HCT116 (cell line): ENCODE data around the gene EDDM3A. TPM values are rescaled to one million over a fixed set of nuclear protein-coding genes. Genes with fewer than 3 reads are reported as not detected.

Experiments used
- ATAC-seq: fragments of 200-7000 bp; cut with Tn5 transposase; 2 replicates; pipeline ENCODE4 v1.9.1; 2020; ENCODE audit warnings: mild to moderate bottlenecking, moderate library complexity
- BruUV-seq: library from RNA; stranded (reverse); fragments of 400-500 nt; replicated peaks from 2 replicates; lab custom pipeline; 2021; lab: Mats Ljungman, UMichigan
- CTCF ChIA-PET: fragments of 300-600 bp; sonication (Branson Sonifier 250); formaldehyde crosslinking; loops from one replicate; lab custom pipeline; 2021; ENCODE audit warnings: antibody characterized with exemption; lab: Charles Lee
- POLR2A ChIA-PET: fragments of 300-600, 350-600 bp; sonication (Branson Sonifier 250); formaldehyde crosslinking; loops from one replicate; lab custom pipeline; 2021; ENCODE audit warnings: antibody characterized with exemption; lab: Charles Lee
- RAD21 ChIA-PET, 2 experiments: fragments of 300-600 bp; sonication (Branson Sonifier 250); formaldehyde crosslinking; loops; one replicate each; lab custom pipeline; 2023; ENCODE audit warnings: low total read pairs in 2 of 2; ENCODE audit not compliant: uncharacterized antibody in 2 of 2, unreplicated experiment in 2 of 2, low non-redundant PET in 1 of 2; lab: Charles Lee
- DNase-seq: peaks from one replicate; pipeline ENCODE4 v3.0.0-alpha.2; 2010; ENCODE audit warnings: low read depth, low spot score
- H2AFZ ChIP-seq: fragments of 200-600 bp; shearing (Covaris generic), sonication (generic); 2 replicates; pipeline ENCODE4 v1.6.1; 2017; ENCODE audit warnings: low read depth, mixed run types, mixed read lengths, antibody characterized with exemption, low read length; ENCODE audit not compliant: poor library complexity, severe bottlenecking
- H3K27ac ChIP-seq: 2 replicates; pipeline ENCODE4 v1.5.1; 2012; ENCODE audit warnings: low read depth, low read length
- H3K27me3 ChIP-seq: fragments of 200-600 bp; sonication (generic); 2 replicates; pipeline ENCODE4 v1.6.1; 2016; ENCODE audit warnings: mixed run types, low read length, mixed read lengths; ENCODE audit not compliant: insufficient read depth
- H3K36me3 ChIP-seq, 2 experiments: fragments of 200-500 bp in 1 of 2; fragments of 200-600 bp in 1 of 2; sonication (Bioruptor generic) in 1 of 2; sonication (generic) in 1 of 2; 2 replicates each; pipeline versions ENCODE4 v1.5.1 to v1.6.1; 2014 to 2016; ENCODE audit warnings: low read length in 2 of 2, inconsistent platforms in 1 of 2, mixed read lengths in 1 of 2, mixed run types in 1 of 2; ENCODE audit not compliant: insufficient read depth in 2 of 2, control insufficient read depth in 1 of 2
- H3K4me1 ChIP-seq, 2 experiments: fragments of 200-600 bp in 1 of 2; sonication (generic) in 1 of 2; 2 replicates each; pipeline versions ENCODE4 v1.5.1 to v1.6.1; 2012 to 2017; ENCODE audit warnings: low read length in 2 of 2, inconsistent platforms in 1 of 2, mild to moderate bottlenecking in 1 of 2, mixed read lengths in 1 of 2, mixed run types in 1 of 2, moderate library complexity in 1 of 2; ENCODE audit not compliant: insufficient read depth in 2 of 2, control insufficient read depth in 1 of 2
- H3K4me2 ChIP-seq: fragments of 200-600 bp; sonication (generic); 2 replicates; pipeline ENCODE4 v1.6.1; 2017; ENCODE audit warnings: mixed run types, low read length, mixed read lengths
- H3K4me3 ChIP-seq, 2 experiments: fragments of 200-600 bp in 1 of 2; sonication (generic) in 1 of 2; replicated peaks in 1 of 2; 2 replicates each; pipeline ENCODE4 v1.5.1; 2011 to 2016; ENCODE audit warnings: low read length in 2 of 2, control low read depth in 1 of 2, low read depth in 1 of 2, mild to moderate bottlenecking in 1 of 2, mixed read lengths in 1 of 2, mixed run types in 1 of 2
- H3K79me2 ChIP-seq: fragments of 200-600 bp; sonication (generic); 2 replicates; pipeline ENCODE4 v1.6.1; 2017; ENCODE audit warnings: mild to moderate bottlenecking, mixed run types, low read length, moderate library complexity, mixed read lengths; ENCODE audit not compliant: insufficient read depth
- H3K9ac ChIP-seq: fragments of 200-600 bp; sonication (generic); 2 replicates; pipeline ENCODE4 v1.6.1; 2016; ENCODE audit warnings: low read length, mixed read lengths
- H3K9me2 ChIP-seq: fragments of 200-600 bp; sonication (generic), shearing (Covaris generic); 2 replicates; pipeline ENCODE4 v1.6.1; 2017; ENCODE audit warnings: mixed run types, mild to moderate bottlenecking, moderate library complexity; ENCODE audit not compliant: insufficient read depth
- H3K9me3 ChIP-seq, 2 experiments: fragments of 200-500 bp in 1 of 2; fragments of 200-600 bp in 1 of 2; sonication (Bioruptor generic) in 1 of 2; sonication (generic) in 1 of 2; 2 replicates each; pipeline ENCODE4 v1.6.1; 2014 to 2017; ENCODE audit warnings: low read length in 2 of 2, mixed read lengths in 2 of 2, inconsistent platforms in 1 of 2, low read depth in 1 of 2, mild to moderate bottlenecking in 1 of 2, mixed run types in 1 of 2, moderate library complexity in 1 of 2; ENCODE audit not compliant: control insufficient read depth in 1 of 2, insufficient read depth in 1 of 2
- H4K20me1 ChIP-seq: fragments of 200-600 bp; sonication (generic), shearing (Covaris generic); 2 replicates; pipeline ENCODE4 v1.6.1; 2017; ENCODE audit warnings: mixed run types, mild to moderate bottlenecking, moderate library complexity; ENCODE audit not compliant: insufficient read depth
- CEBPB ChIP-seq: IDR thresholded peaks from 2 replicates; pipeline ENCODE4 v1.6.1; 2012; ENCODE audit warnings: low read depth
- ELF1 ChIP-seq: IDR thresholded peaks from 2 replicates; pipeline ENCODE4 v1.6.1; 2012; ENCODE audit warnings: low read depth, borderline replicate concordance
- EZH2phosphoT487 ChIP-seq: fragments of 200-600 bp; IDR thresholded peaks from 2 replicates; pipeline ENCODE4 v1.6.1; 2018; ENCODE audit warnings: antibody characterized with exemption, borderline replicate concordance
- JUND ChIP-seq: IDR thresholded peaks from 2 replicates; pipeline ENCODE4 v1.6.1; 2012
- POLR2A ChIP-seq: IDR thresholded peaks from 2 replicates; pipeline ENCODE4 v1.7.0; 2011; ENCODE audit warnings: borderline replicate concordance; ENCODE audit not compliant: insufficient read depth, insufficient read length; ENCODE audit errors: extremely low read depth
- POLR2AphosphoS5 ChIP-seq: IDR thresholded peaks from 2 replicates; pipeline ENCODE4 v1.6.1; 2011; ENCODE audit warnings: mild to moderate bottlenecking, low read depth, low read length, moderate library complexity
- RAD21 ChIP-seq: IDR thresholded peaks from 2 replicates; pipeline ENCODE4 v1.6.1; 2012; ENCODE audit warnings: low read depth, mild to moderate bottlenecking
- SP1 ChIP-seq: IDR thresholded peaks from 2 replicates; pipeline ENCODE4 v1.6.1; 2012; ENCODE audit warnings: low read depth
- SRF ChIP-seq: IDR thresholded peaks from 2 replicates; pipeline ENCODE4 v1.6.1; 2012; ENCODE audit warnings: low read depth
- TCF7L2 ChIP-seq: IDR thresholded peaks from 2 replicates; pipeline ENCODE4 v1.7.0; 2011; ENCODE audit warnings: borderline replicate concordance, inconsistent platforms; ENCODE audit not compliant: insufficient read depth, insufficient read length; ENCODE audit errors: extremely low read depth
- YY1 ChIP-seq: IDR thresholded peaks from 2 replicates; pipeline ENCODE4 v1.6.1; 2011; ENCODE audit warnings: low read length, low read depth, moderate library complexity, mild to moderate bottlenecking; ENCODE audit not compliant: insufficient replicate concordance; ENCODE audit errors: extremely low read depth
- ZFX ChIP-seq: fragments of 450-650 bp; IDR thresholded peaks from 2 replicates; pipeline ENCODE4 v1.6.1; 2017
- ZNF274 ChIP-seq: fragments of 200-500 bp; sonication (Bioruptor generic); IDR thresholded peaks from 2 replicates; pipeline ENCODE4 v1.6.1; 2014; ENCODE audit warnings: mild to moderate bottlenecking, low read depth, low read length, inconsistent platforms
- intact Hi-C: fragments of 100-400 bp; cut with micrococcal nuclease; formaldehyde crosslinking; loops from 2 replicates; pipeline ENCODE4 v1.10.0; 2022
- total RNA-seq: library from RNA; stranded (reverse); gene quantifications from one replicate; pipeline ENCODE4 v1.2.1, GENCODE V29; 2021; ENCODE audit not compliant: unreplicated experiment
- TF ChIP-seq, protein P1 (sequence below): IDR thresholded peaks from 2 replicates; pipeline ENCODE4 v1.6.1; 2012
- TF ChIP-seq, protein P2 (sequence below), 3 experiments: fragments of 200-600 bp in 1 of 3; sonication (generic) in 1 of 3; IDR thresholded peaks in 2 of 3; conservative IDR thresholded peaks in 1 of 3; 2 replicates each; pipeline ENCODE4 v1.5.1; 2012 to 2017; ENCODE audit warnings: low read depth in 2 of 3, low read length in 2 of 3, antibody characterized with exemption in 1 of 3, borderline replicate concordance in 1 of 3, control low read depth in 1 of 3, mild to moderate bottlenecking in 1 of 3, mixed read lengths in 1 of 3, mixed run types in 1 of 3, moderate library complexity in 1 of 3; ENCODE audit not compliant: insufficient read depth in 1 of 3
- TF ChIP-seq, protein P3 (sequence below): IDR thresholded peaks from 2 replicates; pipeline ENCODE4 v1.6.1; 2011; ENCODE audit warnings: mild to moderate bottlenecking, low read length, moderate library complexity; ENCODE audit not compliant: insufficient replicate concordance; ENCODE audit errors: extremely low read depth

Gene EDDM3A
- total RNA-seq, 1 experiment from 2014 or later = not detected

- TF ChIP-seq TCF7L2 = no peak
- no peak for TF ChIP-seq EZH2phosphoT487
- TF ChIP-seq RAD21 = no peak
- TF ChIP-seq POLR2AphosphoS5 = no peak
- TF ChIP-seq JUND = no peak
- no peak for TF ChIP-seq ELF1
- no peak for TF ChIP-seq ZNF274
- TF ChIP-seq, protein P1, sequence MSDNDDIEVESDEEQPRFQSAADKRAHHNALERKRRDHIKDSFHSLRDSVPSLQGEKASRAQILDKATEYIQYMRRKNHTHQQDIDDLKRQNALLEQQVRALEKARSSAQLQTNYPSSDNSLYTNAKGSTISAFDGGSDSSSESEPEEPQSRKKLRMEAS = no peak
Observed at GRCh38 chr14:20790464-20791116, 44.9 kb downstream of the EDDM3A start.

DNA sequence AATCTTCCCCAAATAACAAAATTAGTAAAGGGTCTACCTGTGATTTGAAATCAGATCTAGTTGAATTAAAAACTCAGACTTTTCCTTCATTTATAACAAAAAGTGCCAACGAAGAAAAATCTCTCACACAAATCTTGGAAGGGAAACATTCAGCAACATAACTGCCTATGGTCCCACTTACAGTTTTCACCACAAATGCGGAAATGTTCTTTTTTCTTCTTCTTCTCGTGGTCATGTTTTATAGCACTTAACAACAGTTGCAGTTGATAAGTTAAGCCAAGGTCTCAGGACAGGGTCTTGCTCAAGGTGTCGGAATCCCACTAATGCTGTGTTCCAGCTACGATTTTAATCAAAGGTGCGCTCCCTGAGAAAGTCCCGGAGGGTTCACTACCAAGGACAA is 45.5 kb downstream of the EDDM3A start:
- H3K36me3 ChIP-seq = no peaks in the 10 kb centered on the region
- no peak overlapping the region for H3K4me2 ChIP-seq
- TF ChIP-seq ZFX = no peak
- TF ChIP-seq, protein P2, sequence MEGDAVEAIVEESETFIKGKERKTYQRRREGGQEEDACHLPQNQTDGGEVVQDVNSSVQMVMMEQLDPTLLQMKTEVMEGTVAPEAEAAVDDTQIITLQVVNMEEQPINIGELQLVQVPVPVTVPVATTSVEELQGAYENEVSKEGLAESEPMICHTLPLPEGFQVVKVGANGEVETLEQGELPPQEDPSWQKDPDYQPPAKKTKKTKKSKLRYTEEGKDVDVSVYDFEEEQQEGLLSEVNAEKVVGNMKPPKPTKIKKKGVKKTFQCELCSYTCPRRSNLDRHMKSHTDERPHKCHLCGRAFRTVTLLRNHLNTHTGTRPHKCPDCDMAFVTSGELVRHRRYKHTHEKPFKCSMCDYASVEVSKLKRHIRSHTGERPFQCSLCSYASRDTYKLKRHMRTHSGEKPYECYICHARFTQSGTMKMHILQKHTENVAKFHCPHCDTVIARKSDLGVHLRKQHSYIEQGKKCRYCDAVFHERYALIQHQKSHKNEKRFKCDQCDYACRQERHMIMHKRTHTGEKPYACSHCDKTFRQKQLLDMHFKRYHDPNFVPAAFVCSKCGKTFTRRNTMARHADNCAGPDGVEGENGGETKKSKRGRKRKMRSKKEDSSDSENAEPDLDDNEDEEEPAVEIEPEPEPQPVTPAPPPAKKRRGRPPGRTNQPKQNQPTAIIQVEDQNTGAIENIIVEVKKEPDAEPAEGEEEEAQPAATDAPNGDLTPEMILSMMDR (IDR thresholded peaks at IDR 0.05 in 2 of 3, conservative IDR thresholded peaks at IDR 0.05 in 1 of 3; ENCODE audit: borderline replicate concordance in 1 of 3, insufficient read depth in 1 of 3, low read depth in 2 of 3, low read length in 2 of 3) = no peak
- TF ChIP-seq, protein P3, sequence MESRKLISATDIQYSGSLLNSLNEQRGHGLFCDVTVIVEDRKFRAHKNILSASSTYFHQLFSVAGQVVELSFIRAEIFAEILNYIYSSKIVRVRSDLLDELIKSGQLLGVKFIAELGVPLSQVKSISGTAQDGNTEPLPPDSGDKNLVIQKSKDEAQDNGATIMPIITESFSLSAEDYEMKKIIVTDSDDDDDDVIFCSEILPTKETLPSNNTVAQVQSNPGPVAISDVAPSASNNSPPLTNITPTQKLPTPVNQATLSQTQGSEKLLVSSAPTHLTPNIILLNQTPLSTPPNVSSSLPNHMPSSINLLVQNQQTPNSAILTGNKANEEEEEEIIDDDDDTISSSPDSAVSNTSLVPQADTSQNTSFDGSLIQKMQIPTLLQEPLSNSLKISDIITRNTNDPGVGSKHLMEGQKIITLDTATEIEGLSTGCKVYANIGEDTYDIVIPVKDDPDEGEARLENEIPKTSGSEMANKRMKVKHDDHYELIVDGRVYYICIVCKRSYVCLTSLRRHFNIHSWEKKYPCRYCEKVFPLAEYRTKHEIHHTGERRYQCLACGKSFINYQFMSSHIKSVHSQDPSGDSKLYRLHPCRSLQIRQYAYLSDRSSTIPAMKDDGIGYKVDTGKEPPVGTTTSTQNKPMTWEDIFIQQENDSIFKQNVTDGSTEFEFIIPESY = no peak
- no peak for TF ChIP-seq CEBPB
- TF ChIP-seq SP1 = no peak
- TF ChIP-seq EZH2phosphoT487 = no peak
- TF ChIP-seq TCF7L2 = no peak
- TF ChIP-seq, protein P1 = no peak
- no peak for TF ChIP-seq POLR2AphosphoS5
- no peak for TF ChIP-seq YY1
- TF ChIP-seq SRF = no peak
- TF ChIP-seq POLR2A = no peak
- no peak for TF ChIP-seq JUND
- H3K9me2 ChIP-seq = no peaks in the 10 kb centered on the region
- intact Hi-C loops = no loop called here
- CTCF ChIA-PET = no interaction called here
- no peaks in the 10 kb centered on the region for H3K9me3 ChIP-seq
- H3K27ac ChIP-seq = no peak overlapping the region
- H2AFZ ChIP-seq = no peak overlapping the region
- ATAC-seq (no peak), DNase-seq (no peak)
- no peak overlapping the region for H3K9ac ChIP-seq
- RAD21 ChIA-PET = no interaction called here
- H3K79me2 ChIP-seq = no peaks in the 10 kb centered on the region
- POLR2A ChIA-PET = no interaction called here
- H3K4me1 ChIP-seq = no peaks in the 10 kb centered on the region
- no peaks in the 10 kb centered on the region for H4K20me1 ChIP-seq
- H3K27me3 ChIP-seq = no peaks in the 10 kb centered on the region
- H3K4me3 ChIP-seq = no peak overlapping the region
- BruUV-seq = no TSS peak

More at GRCh38 chr14:20790464-20791116, 44.9 kb downstream of the EDDM3A start:
- Histone ChIP-seq H3K9me2 (no peaks in the 10 kb centered on the region), H3K9me3 (no peaks in the 10 kb centered on the region), H3K9ac (no peak overlapping the region), H3K4me2 (no peak overlapping the region), H3K79me2 (no peaks in the 10 kb centered on the region), H2AFZ (no peak overlapping the region), H3K36me3 (no peaks in the 10 kb centered on the region), H4K20me1 (no peaks in the 10 kb centered on the region), H3K27me3 (no peaks in the 10 kb centered on the region), H3K4me1 (no peaks in the 10 kb centered on the region), H3K4me3 (no peak overlapping the region), H3K27ac (no peak overlapping the region)
- DNase-seq (no peak), ATAC-seq (no peak)
- RAD21 ChIA-PET = no interaction called here
- CTCF ChIA-PET = no interaction called here
- intact Hi-C loops = no loop called here
- POLR2A ChIA-PET = no interaction called here
- no TSS peak for BruUV-seq
